GM19467 (cell line): ENCODE data around the gene ERC2.

ENCODE experiments used
- ATAC-seq: cut with Tn5 transposase; IDR thresholded peaks from one replicate; pipeline ENCODE4 v1.9.1; 2021; ENCODE audit warnings: mild to moderate bottlenecking, moderate library complexity; ENCODE audit not compliant: unreplicated experiment

Gene ERC2

DNA sequence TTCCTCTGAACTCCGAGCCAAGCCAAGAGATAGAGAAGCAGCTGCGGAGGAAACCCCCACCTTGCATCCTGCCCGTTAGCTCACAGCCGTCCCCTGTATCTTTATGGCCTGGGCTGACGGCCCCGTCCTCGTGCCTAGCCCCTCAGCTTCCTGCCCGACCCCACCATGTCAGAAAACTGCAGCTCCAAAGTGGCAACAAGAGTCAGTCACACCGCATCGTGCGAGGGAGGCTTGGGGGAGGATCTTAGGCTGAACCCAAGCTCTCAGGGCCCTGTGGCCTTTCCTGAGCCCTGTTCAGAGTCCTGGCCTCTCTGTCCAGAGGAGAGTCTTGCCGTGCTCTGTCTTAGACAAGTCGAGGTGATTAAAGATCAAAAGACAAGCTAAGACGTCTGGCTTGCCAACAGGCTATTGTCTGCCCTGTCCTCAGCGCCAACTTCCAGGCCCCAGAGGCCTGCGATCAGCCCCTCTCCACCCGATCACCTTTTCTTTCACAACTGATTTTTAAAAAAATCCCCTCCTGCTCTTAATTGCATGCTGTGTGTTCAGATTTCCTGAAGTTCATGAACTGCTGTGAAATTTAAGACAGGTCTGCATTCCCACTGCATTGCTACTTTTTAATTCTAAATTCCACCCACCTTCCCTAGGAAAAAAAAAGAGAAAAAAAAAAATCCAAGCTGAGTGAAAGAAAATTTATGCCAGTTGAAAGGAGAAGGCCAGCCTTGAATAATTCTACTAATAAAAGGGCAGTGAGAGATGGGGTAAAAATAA is 891.5 kb downstream of the ERC2 start:
- ATAC-seq = no peak

DNA sequence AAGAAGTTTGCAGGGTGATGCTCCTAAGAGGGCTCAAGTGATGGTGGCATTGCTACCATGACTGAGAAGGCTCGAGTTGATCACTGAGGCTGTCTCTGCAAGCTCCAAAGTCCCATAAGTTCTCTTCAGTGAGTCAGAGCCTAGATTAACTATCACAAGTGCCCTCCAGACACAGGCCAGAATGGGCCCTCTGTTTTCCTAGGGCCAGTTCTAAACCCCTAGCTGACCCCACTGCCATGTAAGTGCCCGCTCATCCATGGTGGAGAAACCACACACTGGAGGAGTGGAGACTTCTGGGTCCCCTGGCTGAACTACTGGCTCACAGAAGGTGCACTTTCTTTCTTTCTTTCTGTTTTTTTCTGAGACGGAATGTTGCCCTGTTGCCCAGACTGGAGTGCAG is 893.6 kb downstream of the ERC2 start:
- ATAC-seq = no peak

DNA sequence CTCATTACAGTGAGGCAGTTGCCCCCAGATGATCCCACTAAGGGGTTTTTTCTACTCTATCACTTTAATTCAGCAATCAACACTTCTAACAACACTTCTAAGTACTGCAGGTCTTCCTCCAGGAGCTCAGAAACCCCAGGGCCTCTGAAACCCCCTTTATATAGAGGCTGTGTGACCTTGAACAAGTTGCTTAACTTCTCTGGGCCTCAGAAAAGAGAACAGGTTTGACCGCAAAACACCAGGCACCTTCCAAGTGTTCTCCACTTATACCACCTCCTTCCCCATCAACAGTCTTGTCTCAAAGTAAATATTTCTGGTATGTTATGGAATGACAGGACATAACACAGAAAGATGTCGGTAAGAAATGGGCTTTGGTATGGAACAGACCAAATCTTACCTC is 895.5 kb downstream of the ERC2 start:
- ATAC-seq = no peak

DNA sequence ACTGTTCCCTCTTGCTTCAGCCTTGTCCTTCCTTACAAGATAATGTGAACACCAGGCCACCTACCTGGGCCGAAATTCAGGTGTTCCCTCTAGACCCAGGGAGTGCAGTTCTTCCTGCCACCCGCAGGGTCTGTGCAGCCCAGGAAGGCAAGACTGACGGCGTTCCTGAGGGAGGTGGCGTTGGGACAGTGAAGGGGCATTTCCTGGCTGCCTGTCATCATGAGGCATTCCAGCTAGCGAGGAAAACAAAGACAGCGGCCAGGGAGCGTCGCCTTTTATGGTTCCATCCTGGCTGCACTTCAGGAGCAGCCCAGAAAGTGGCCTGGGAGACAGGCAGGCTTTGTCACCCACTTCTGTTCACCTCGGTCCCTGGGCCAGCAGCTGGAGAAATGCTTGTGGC is 896.4 kb downstream of the ERC2 start:
- ATAC-seq = no peak

DNA sequence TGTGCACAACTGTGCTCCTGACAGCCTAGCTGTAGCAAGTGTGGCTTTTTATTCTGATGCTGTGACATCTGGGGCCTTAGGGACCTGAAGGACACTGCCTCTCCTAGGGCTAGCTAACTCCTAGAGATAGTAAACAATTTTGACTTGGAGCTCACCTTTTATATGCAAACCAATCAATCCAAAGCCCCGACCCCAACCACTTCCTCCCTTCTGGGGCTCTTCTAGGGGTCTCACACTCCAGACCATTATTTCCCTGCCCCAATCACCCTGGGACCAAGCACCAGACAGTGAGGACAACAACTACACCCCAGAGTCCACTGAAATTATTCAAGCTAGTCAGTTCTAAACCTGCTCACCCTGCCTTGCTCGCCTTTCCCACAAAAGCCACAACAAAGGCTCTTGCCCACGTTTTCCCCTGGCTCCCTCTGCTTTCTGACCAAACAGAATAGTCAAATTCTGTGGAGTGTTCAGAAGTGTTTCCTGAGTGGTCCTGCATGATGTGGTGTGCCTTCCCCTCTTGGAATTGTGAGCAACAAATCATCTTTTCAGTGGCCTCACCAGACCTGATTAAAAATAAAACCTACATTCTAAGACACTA is 897.0 kb downstream of the ERC2 start:
- no peak for ATAC-seq

DNA sequence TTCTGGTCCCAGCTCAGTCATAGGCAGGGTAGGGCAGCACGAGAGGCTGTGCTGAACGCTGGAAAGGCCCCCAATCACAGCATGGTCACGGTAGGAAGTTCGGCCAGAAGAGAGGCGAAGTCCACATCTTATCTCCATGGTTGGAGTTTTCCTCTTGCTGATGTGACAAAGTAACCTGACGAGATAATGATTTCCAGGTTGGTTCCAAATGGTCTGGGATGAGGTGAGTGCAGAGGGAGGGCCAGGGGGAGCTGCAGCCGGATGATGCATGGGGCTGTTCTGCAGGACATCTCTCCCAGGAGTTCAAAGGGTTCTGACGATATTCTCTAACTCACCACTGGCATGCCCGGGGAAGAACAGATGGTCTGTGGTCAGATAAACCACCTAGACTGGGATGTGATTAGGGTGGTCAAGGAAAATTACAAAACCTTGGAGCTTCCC is 898.0 kb downstream of the ERC2 start:
- ATAC-seq = no peak

DNA sequence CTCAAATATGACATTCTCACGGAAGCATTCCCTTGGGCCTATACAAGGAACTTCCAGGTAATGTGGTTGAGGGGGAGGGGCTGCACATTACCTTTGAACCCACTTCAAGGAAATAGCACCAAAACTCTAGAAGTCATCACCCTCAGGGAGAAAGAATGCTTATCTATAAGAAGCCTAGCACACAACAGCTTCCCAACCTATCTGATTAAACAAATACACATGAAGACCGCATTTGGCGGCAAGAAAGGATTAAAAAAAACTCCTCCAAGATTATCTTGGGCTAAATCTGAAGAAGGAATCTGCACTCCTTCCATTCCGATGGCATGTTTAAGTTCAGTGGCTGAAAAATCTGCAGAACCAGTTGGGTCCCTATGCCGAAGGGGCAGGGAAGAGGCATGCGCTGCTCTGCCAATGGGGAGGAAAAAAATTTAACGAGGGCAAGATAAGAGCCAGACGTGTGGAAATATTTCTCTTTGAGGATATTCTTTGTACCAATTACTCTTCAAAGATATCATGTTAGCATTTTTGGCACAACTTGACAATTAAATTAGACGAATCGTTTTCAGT is 899.2 kb downstream of the ERC2 start:
- no peak for ATAC-seq

DNA sequence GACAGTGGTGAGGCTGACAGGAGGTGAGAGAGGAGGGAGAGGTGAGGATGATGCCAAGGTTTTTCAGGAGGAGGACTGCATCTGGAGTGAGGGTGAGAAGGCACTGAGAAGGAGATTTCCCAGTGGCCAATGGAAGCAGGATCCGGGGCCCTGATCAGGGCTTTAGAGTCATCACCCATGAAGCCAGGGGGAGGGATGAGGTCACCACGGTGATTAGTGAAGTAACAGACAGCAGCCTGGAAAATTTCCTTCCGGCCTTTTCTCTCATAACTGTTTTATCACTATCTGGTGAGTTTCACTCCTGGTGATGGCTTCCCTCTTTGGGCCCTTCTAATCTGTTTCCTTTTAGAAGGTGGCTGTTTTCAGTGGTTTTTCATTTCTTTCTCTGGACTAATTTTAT is 900.7 kb downstream of the ERC2 start:
- no peak for ATAC-seq

DNA sequence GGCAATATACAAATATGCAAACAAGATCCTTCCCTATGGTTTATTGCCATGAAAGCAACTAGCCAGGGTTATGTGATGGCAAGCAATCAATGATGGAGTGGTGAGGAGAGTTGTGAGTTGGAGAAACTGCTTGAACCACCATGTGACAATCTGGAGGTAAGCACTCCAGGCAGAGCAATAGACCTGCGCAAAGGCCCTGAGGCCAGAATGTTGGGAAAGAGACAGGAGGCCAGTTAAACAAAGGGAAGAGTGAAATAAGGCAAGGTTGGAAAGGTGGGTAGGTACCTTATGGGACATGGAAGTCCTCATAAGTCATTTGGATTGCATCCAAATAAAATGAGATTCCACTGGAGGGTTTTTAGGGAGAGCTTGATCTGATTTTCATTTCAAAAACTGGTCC is 901.1 kb downstream of the ERC2 start:
- no peak for ATAC-seq

DNA sequence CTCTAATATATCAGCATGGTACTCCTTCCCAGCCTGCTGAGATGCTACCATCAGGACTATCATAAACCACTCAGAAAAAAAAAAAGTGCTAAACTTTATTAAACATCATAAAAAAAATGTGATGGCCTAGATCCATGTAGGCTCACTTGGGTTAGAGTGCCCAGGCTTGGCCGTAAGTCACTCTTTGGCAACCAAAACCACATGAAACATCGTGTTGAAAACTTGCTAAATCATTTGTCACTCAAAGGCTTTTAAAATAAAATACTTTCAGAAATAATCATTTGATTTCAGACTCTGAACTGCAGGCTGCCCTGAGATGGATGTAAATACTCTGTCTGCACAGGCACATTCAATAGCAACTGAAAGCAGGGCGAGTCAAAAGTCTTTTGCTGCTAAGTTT is 902.7 kb downstream of the ERC2 start:
- ATAC-seq = no peak

DNA sequence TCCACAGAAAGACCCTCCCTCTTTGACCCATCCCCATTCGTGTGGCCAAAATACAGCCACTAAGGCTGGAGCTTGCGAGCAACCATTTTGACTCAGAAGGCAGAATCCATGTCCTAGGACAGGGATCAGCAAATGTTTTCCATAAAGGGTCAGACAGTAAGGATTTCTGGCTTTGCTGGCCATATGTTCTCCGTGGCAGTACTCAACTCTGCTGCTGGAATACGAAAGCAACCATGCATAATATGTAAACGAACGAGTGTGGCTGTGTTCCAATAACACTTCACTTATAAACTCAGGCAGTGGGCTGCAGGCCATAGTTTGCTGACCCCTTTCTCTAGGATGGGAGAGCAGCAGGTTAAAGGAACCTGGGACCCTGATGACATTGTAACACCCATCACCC is 903.5 kb downstream of the ERC2 start:
- ATAC-seq = no peak

DNA sequence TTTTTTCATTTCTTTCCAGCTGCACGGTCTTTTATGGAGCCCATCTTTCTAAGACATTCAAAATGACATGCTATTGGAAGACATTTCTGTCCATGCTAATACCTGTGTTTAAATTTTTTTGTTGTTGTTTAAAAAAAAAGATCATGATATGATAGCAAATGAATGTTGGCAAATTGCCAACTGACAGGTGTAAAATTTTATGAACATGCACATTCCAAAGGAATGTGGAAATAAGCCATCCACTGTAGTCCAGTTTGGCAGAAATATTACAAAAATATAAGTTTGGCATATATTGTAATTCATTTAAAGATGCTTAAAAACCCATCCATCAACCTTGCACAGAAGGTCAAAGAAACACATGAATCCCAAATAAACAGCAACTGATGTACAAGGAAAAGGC is 905.6 kb downstream of the ERC2 start:
- no peak for ATAC-seq

DNA sequence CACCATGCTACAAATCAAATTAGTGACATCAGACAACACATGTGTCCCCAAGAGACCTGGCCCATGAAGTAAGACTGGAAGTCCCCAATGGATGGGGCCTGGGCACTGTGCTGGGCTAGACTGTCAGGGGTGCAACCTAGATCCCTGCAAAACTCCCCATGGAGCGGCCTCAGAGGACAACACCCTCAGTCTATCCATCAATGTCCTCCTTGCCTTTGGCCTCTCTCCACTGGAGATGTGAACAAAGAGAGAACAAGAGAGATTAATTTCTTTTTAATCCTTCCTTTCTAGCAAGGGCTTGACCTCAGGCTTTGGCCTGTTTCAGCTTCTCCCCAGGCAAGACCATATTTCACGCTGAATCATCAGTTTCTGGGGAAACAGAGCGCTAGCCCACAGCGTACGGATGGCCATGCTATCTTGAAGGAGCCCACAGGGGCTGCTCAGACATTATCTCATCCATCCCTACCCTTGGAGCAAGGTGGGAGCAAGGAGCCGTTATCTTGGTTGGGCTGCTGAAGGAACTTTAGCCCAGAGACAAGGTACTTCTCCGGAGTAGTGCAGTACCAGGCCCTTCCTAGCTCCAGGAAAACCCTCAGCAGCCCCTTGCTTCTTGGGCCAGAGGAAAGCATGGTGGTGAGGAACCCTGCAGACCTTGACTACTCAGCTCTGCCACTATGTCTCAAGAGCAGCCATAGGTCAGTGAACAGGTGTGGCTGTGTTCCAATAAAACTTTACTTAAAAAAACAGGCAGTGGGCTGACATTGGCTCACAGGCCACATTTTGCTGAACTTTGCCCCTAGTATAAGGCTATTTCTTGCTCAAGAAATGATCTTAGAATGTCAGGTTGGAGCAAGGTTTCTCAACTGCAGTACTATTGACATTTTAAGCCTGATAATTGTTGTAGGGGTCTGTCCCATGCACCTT is 908.5 kb downstream of the ERC2 start:
- ATAC-seq = no peak

DNA sequence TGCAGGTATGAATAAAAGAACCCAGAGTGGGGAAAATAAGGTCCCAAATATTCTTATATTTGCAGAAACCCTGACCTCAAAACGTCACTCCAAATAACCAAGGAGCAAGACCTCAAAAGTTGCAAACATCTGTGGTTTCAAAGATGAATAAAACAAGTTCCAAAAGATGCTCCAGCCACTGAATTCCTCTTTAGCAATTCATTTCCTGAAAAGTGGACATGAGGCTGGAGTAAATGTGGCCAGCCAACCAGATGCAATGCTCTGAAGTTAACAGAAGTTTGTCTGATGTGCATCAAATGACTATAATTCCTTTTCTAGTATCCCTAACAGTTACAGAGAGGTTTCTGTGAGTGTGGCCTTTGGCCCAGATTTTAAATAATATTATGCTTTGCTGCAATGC is 910.0 kb downstream of the ERC2 start:
- no peak for ATAC-seq

DNA sequence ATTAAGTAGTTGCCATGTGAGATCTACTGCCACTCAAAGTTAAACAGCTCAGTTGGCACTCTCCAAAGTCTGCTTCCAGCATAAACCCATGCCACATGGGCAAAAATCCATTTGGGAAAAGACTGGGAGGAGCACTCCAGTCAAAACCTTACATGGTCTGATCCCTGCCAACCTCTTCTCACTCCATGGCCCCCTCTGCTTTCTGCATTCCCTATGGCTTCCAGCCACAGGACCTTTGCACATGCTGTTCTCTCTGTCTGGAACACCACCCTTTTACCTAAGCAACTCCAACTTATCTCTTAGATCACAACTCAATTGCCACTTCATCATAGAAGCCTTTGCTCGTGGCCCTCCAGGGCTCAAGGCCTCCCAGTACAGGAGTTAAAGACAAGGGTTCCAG is 910.7 kb downstream of the ERC2 start:
- no peak for ATAC-seq

DNA sequence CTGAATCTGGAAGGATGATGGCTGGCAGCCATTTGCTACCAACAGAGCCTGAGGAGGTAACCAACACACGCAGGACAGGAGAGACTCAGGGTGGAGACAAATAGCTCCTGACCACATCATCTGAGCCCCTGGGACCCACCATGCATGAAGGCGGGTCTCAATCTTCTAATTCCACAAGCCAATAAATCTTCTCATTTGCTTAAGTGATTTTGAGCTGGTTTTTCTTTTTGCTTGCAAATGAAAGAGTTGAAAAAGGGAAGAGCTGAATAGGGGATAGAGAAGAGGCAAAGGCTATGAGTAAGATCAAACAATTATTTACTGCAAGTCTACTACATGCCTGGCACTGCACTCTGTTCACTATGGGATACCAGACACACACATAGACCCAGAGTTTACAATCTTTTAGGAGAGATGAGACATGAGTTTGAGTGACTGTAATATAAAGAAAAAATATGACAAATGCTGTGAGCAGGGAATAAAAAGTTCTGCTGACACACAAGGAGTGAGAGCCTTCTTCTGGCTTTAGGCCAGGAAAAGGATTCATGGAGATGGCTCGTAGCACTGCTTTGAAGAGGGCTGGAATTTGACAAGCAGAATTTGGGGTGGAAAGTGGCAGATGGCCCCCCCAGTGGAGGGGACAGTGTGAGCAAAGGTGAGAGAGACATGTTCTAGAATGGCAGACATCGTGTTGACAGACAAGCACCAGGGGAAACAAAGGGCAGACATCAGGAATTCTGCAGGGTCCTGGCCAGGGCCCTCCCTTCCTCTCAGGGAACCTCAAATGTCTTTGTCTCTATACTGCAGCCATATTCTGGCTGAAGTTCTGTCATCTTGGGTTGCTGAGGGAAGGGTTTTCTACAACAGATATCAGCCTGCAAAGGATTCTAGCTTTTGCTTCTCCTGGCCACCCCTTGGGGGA is 911.4 kb downstream of the ERC2 start:
- ATAC-seq = no peak

DNA sequence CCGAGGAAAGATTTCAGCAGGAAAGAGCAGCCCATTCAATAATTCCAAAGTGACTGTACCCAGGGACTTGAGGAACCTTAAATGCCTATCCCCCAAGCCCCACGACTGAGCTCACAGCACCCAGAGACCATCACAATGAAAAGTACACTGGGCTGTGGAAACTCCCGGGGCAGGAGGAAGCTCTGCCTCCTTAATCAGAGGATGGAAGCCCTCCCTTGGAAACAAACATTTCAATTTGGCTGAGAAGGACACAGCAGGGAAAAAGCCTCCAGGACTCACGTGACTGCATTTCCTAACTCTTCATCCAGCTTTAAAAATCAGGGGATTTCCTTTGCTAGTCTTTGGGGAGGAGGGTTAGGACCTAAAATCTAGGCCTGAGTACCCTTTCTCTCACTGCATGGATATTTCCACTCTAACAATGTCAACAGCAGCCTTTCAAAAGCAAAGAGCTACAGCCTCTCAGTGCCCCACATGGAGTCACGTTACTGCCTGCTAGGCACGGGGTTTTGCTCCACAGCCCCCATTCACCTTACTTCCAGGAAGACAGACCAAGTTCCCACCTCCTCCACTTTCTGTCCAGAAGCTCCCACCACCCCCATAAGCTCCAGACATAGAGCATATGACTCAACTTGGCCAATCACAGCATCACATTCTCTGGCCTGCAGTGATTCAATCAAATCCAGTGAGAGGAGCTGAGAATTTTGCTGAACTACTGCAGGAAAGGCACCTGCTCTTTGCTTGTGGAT is 912.2 kb downstream of the ERC2 start:
- no peak for ATAC-seq

DNA sequence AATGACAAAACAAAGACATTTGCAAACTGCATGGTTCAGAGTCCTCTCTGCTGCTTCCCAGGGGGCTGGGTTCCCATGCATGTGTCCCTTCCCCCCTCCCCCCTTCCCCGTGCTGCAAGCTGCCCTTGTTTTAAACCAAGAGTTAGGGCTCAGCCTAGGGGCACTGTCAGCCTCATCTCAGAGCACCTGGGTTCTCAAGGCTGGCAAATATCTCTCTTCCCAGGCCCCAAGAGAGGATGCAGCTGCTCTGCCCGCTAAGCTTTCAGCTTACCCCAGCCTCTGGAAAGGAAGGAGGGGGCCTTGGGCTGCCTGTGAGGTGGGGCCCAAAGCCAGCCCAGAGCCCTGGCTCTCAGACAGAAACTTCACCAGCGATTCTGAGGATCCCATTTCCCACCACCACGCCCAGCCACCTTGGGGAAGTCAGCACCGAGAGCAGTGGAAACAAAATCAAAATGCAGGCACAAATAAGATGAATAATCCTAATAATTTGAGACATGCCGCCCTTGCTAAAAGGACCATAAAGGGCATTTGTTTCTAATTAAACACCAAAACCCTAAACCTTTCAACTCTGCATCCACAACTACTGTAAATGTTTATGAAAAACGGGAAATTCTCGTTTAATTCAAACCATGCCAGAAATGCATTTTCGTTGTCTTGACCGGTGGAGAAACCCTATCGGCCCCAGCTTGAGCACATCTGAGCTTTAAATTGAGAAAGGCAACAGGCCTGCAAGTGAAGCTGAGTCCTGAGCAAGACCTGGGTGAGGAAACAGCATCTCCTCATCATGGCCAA is 913.4 kb downstream of the ERC2 start:
- ATAC-seq = no peak

DNA sequence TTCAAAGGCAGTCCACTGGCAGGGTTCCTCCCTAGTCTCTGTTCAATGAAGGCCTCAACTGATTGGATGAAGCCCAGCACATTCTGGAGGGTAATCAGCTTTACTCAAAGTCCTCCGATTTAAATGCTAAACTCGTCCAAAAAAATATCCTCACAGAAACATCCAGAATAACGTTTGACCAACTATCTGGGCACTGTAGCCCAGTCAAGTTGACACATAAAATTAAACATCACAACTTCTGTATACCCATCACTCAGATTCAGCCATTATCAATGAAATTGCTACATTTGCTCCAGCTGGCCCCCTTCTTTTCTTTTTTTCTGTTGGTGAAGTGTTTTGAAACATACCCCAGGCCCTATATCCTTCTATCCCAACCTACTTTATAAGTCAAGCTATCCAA is 916.6 kb downstream of the ERC2 start:
- no peak for ATAC-seq
